WTC11 (cell line): ENCODE results near the gene VEGFB. TPM values are rescaled to one million over a fixed set of nuclear protein-coding genes. Genes with fewer than 3 reads are reported as not detected.
A peak's percentile ranks its signal among the peaks of the same experiment; 100 is the strongest.

ENCODE experiments used
- ATAC-seq: fragments of 200-7000 bp; cut with Tn5 transposase; 2 replicates; pipeline ENCODE4 v1.10.0; 2021; ENCODE audit warnings: mild to moderate bottlenecking, moderate library complexity
- CTCF ChIA-PET: fragments of 300-600 bp; sonication (Branson Sonifier 250); formaldehyde crosslinking; loops from one replicate; lab custom pipeline; 2021; ENCODE audit warnings: antibody characterized with exemption; lab: Charles Lee
- POLR2A ChIA-PET: fragments of 350-600 bp; sonication (Branson Sonifier 250); formaldehyde crosslinking; loops from one replicate; lab custom pipeline; 2021; ENCODE audit warnings: antibody characterized with exemption; lab: Charles Lee
- DNase-seq: peaks from one replicate; pipeline ENCODE4 v3.0.0; 2021; ENCODE audit warnings: low spot score
- H3K27ac Mint-ChIP-seq: 2 replicates; pipeline ENCODE4 v1.8.0; 2021; ENCODE audit warnings: mixed read lengths
- H3K27me3 Mint-ChIP-seq: 2 replicates; pipeline ENCODE4 v1.8.0; 2021; ENCODE audit warnings: low read depth, mild to moderate bottlenecking, moderate library complexity, mixed read lengths
- H3K36me3 Mint-ChIP-seq: 2 replicates; pipeline ENCODE4 v1.8.0; 2021; ENCODE audit warnings: mixed read lengths
- H3K4me1 Mint-ChIP-seq: 2 replicates; pipeline ENCODE4 v1.8.0; 2022; ENCODE audit warnings: mixed read lengths
- H3K4me3 Mint-ChIP-seq: 2 replicates; pipeline ENCODE4 v1.8.0; 2021; ENCODE audit warnings: mild to moderate bottlenecking, moderate library complexity, mixed read lengths
- H3K9me3 Mint-ChIP-seq: 2 replicates; pipeline ENCODE4 v1.8.0; 2021; ENCODE audit warnings: mixed read lengths
- AFF4 ChIP-seq: sonication (generic); formaldehyde crosslinking; IDR thresholded peaks from 2 replicates; pipeline ENCODE4 v1.8.1; 2023; ENCODE audit warnings: mild to moderate bottlenecking, missing genetic modification reagents, borderline replicate concordance
- ATF2 ChIP-seq: sonication (generic); formaldehyde crosslinking; IDR thresholded peaks from 2 replicates; pipeline ENCODE4 v1.8.1; 2022; ENCODE audit warnings: low read depth, missing genetic modification reagents, borderline replicate concordance
- CBFB ChIP-seq: sonication (generic); formaldehyde crosslinking; IDR thresholded peaks from 2 replicates; pipeline ENCODE4 v1.8.1; 2022; ENCODE audit warnings: mild to moderate bottlenecking, low read depth, missing genetic modification reagents
- CREB1 ChIP-seq: sonication (generic); formaldehyde crosslinking; IDR thresholded peaks from 2 replicates; pipeline ENCODE4 v1.8.0; 2023; ENCODE audit warnings: mild to moderate bottlenecking, missing genetic modification reagents
- CTCF ChIP-seq: fragments of 200-600 bp; IDR thresholded peaks from 2 replicates; pipeline ENCODE4 v1.8.0; 2022; ENCODE audit warnings: antibody characterized with exemption
- E2F4 ChIP-seq: sonication (generic); formaldehyde crosslinking; IDR thresholded peaks from 2 replicates; pipeline ENCODE4 v1.8.1; 2022; ENCODE audit warnings: low read depth, mild to moderate bottlenecking, moderate library complexity, missing genetic modification reagents, borderline replicate concordance
- ESRRA ChIP-seq: sonication (generic); formaldehyde crosslinking; IDR thresholded peaks from 2 replicates; pipeline ENCODE4 v1.8.1; 2022; ENCODE audit warnings: mild to moderate bottlenecking, missing genetic modification reagents, borderline replicate concordance
- ETV6 ChIP-seq: sonication (generic); formaldehyde crosslinking; IDR thresholded peaks from 2 replicates; pipeline ENCODE4 v1.8.1; 2022; ENCODE audit warnings: mild to moderate bottlenecking, missing genetic modification reagents
- GABPB1 ChIP-seq: sonication (generic); formaldehyde crosslinking; IDR thresholded peaks from 2 replicates; pipeline ENCODE4 v1.8.1; 2023; ENCODE audit warnings: mild to moderate bottlenecking, missing genetic modification reagents
- GRHL2 ChIP-seq: fragments of 250-450 bp; sonication (Bioruptor Pico); IDR thresholded peaks from 2 replicates; pipeline ENCODE4 v1.8.0; 2022; ENCODE audit warnings: mild to moderate bottlenecking, moderate library complexity; ENCODE audit not compliant: insufficient replicate concordance, severe bottlenecking
- HMGXB4 ChIP-seq: sonication (generic); formaldehyde crosslinking; IDR thresholded peaks from 2 replicates; pipeline ENCODE4 v1.8.1; 2023; ENCODE audit warnings: mild to moderate bottlenecking, moderate library complexity, missing genetic modification reagents
- MYBL2 ChIP-seq: sonication (generic); formaldehyde crosslinking; IDR thresholded peaks from 2 replicates; pipeline ENCODE4 v1.8.1; 2023; ENCODE audit warnings: mild to moderate bottlenecking, moderate library complexity, missing genetic modification reagents
- NFATC4 ChIP-seq: fragments of 250-450 bp; sonication (Bioruptor Pico); IDR thresholded peaks from 2 replicates; pipeline ENCODE4 v1.9.0; 2021; ENCODE audit warnings: mild to moderate bottlenecking
- NFYB ChIP-seq: sonication (generic); formaldehyde crosslinking; conservative IDR thresholded peaks from 2 replicates; pipeline ENCODE4 v1.8.0; 2022; ENCODE audit warnings: low read depth, missing genetic modification reagents
- NR3C1 ChIP-seq: sonication (generic); formaldehyde crosslinking; conservative IDR thresholded peaks from 2 replicates; pipeline ENCODE4 v1.8.1; 2023; ENCODE audit warnings: low read depth, mild to moderate bottlenecking, missing genetic modification reagents
- RELA ChIP-seq: sonication (generic); formaldehyde crosslinking; IDR thresholded peaks from 2 replicates; pipeline ENCODE4 v1.8.1; 2022; ENCODE audit warnings: missing genetic modification reagents, mild to moderate bottlenecking, borderline replicate concordance
- ZNF281 ChIP-seq: sonication (generic); formaldehyde crosslinking; IDR thresholded peaks from 2 replicates; pipeline ENCODE4 v1.8.0; 2023; ENCODE audit warnings: mild to moderate bottlenecking, missing genetic modification reagents
- ZNF317 ChIP-seq: sonication (generic); formaldehyde crosslinking; IDR thresholded peaks from 2 replicates; pipeline ENCODE4 v1.8.1; 2023; ENCODE audit warnings: low read depth, mild to moderate bottlenecking, moderate library complexity, missing genetic modification reagents, borderline replicate concordance
- total RNA-seq: library from RNA; stranded (reverse); gene quantifications from 3 replicates; pipeline ENCODE4 v1.2.3, GENCODE V29; 2021

VEGFB gene
- total RNA-seq, 1 experiment from 2014 or later = 51.7 TPM

- H3K27ac Mint-ChIP-seq = peak overlapping the region; percentile 80
- TF ChIP-seq MYBL2 (CRISPR knock-in tag) (0 out of 2 replicates have a peak, but pooled peaks have one; percentile 15), CBFB (CRISPR knock-in tag) (no peak)
- TF ChIP-seq, all 79 proteins: peak for 1
- peaks cover 39% of the 10 kb centered on the region for H3K4me1 Mint-ChIP-seq
- ATAC-seq (no peak), DNase-seq (no peak)
- no peaks in the 10 kb centered on the region for H3K36me3 Mint-ChIP-seq
- peaks cover 16% of the 10 kb centered on the region for H3K27me3 Mint-ChIP-seq
- no peaks in the 10 kb centered on the region for H3K9me3 Mint-ChIP-seq
- peak overlapping the region; percentile 82 for H3K4me3 Mint-ChIP-seq
- ChIA-PET CTCF (interaction anchor here (0.6 to 2.8 kb wide), 3 partner anchors 21 to 127 kb away, joined by 3 to 25 read pairs (median 3); partner anchors contain the start of gene PLCB3), POLR2A (interaction anchor here (0.5 to 1.0 kb wide), 4 partner anchors 20 to 221 kb away, joined by 3 to 5 read pairs (median 3); partner anchors contain the start of genes PRDX5 and STIP1)
Observed at GRCh38 chr11:64229744-64230170, 4.6 kb upstream of the VEGFB start.

- H3K36me3 Mint-ChIP-seq = peaks cover 1% of the 10 kb centered on the region; the same call in 1 of the 2 replicates
- peak within 1 kb of the TSS; percentile 90 for H3K27ac Mint-ChIP-seq
- H3K4me3 Mint-ChIP-seq = peak within 1 kb of the TSS; percentile 82
- H3K9me3 Mint-ChIP-seq = no peaks in the 10 kb centered on the region
- H3K4me1 Mint-ChIP-seq = peaks cover 36% of the 10 kb centered on the region
- DNase-seq = peak; percentile 96
- ATAC-seq = peak; percentile 53
- CTCF ChIA-PET = interaction anchor here (0.6 to 2.8 kb wide), 5 partner anchors 17 to 126 kb away, joined by 3 to 25 read pairs (median 3); partner anchors contain the start of gene PLCB3
- POLR2A ChIA-PET = interaction anchor here (0.5 to 1.0 kb wide), 4 partner anchors 21 to 221 kb away, joined by 3 to 5 read pairs (median 3); partner anchors contain the start of genes PRDX5 and STIP1
- peaks cover 16% of the 10 kb centered on the region for H3K27me3 Mint-ChIP-seq
- TF ChIP-seq GRHL2 (CRISPR knock-in tag) (no peak), ATF2 (no peak), NFATC4 (CRISPR knock-in tag) (no peak), AFF4 (no peak), NR3C1 (CRISPR knock-in tag) (no peak), RELA (CRISPR knock-in tag) (0 out of 2 replicates have a peak, but pooled peaks have one; percentile 41), HMGXB4 (CRISPR knock-in tag) (no peak), CTCF (no peak), ESRRA (CRISPR knock-in tag) (0 out of 2 replicates have a peak, but pooled peaks have one; percentile 38), E2F4 (CRISPR knock-in tag) (no peak), MYBL2 (CRISPR knock-in tag) (no peak), ZNF317 (no peak), NFYB (CRISPR knock-in tag) (peak; percentile 46), ETV6 (CRISPR knock-in tag) (0 out of 2 replicates have a peak, but pooled peaks have one; percentile 35), CREB1 (CRISPR knock-in tag) (peak; percentile 51; the same call in 1 of the 2 replicates), ZNF281 (CRISPR knock-in tag) (0 out of 2 replicates have a peak, but pooled peaks have one; percentile 35), GABPB1 (CRISPR knock-in tag) (0 out of 2 replicates have a peak, but pooled peaks have one; percentile 21)
Observed at GRCh38 chr11:64230171-64230984, 4.0 kb upstream of the VEGFB start, which contains the start of gene DNAJC4. DNAJC4 (plus strand) TSS chr11:64230548; CDS start chr11:64230855, 307 bp downstream.
